SH-SY5Y (cell line): Measurements from ENCODE around the gene ITPRIPL2.

ENCODE experiments used
- GATA2 ChIP-seq: IDR thresholded peaks from 2 replicates; pipeline ENCODE4 v1.6.1; 2011; ENCODE audit warnings: mild to moderate bottlenecking, low read depth, low read length
- GATA3 ChIP-seq: IDR thresholded peaks from 2 replicates; pipeline ENCODE4 v1.6.1; 2011; ENCODE audit warnings: low read depth, mild to moderate bottlenecking, low read length, moderate library complexity

- TF ChIP-seq GATA2 (no peak), GATA3 (no peak)
Observed at GRCh38 chr16:19119564-19119963, 5.8 kb downstream of the ITPRIPL2 start.
